A673 (cell line): Measurements from ENCODE around the gene ASZ1. TPM values are rescaled to one million over a fixed set of nuclear protein-coding genes. Genes with fewer than 3 reads are reported as not detected.

ENCODE experiments used
- BruUV-seq: library from RNA; stranded (reverse); fragments of 400-500 nt; replicated peaks from 2 replicates; lab custom pipeline; 2021; lab: Mats Ljungman, UMichigan
- CTCF ChIA-PET: fragments of 300-600 bp; sonication (Branson Sonifier 250); formaldehyde crosslinking; loops from one replicate; lab custom pipeline; 2022; ENCODE audit warnings: antibody characterized with exemption; lab: Charles Lee
- POLR2A ChIA-PET: fragments of 300-600 bp; sonication (Branson Sonifier 250); formaldehyde crosslinking; loops from one replicate; lab custom pipeline; 2022; ENCODE audit warnings: antibody characterized with exemption; ENCODE audit not compliant: low non-redundant PET; lab: Charles Lee
- DNase-seq: peaks from one replicate; pipeline ENCODE4 v3.0.0-alpha.2; 2015; ENCODE audit warnings: low spot score
- H3K27ac ChIP-seq: fragments of 200-600 bp; sonication (generic); 2 replicates; pipeline ENCODE4 v1.5.1; 2016; ENCODE audit warnings: mixed run types, low read depth, mild to moderate bottlenecking, mixed read lengths, antibody characterized with exemption, low read length; ENCODE audit not compliant: poor library complexity, severe bottlenecking
- H3K27me3 ChIP-seq: fragments of 200-600 bp; sonication (generic); replicated peaks from 2 replicates; pipeline ENCODE4 v1.6.1; 2017; ENCODE audit warnings: mixed run types, low read depth, mild to moderate bottlenecking, mixed read lengths, antibody characterized with exemption, low read length; ENCODE audit not compliant: insufficient read depth, poor library complexity
- H3K36me3 ChIP-seq: fragments of 200-600 bp; sonication (generic); 2 replicates; pipeline ENCODE4 v1.6.1; 2016; ENCODE audit warnings: mixed run types, mild to moderate bottlenecking, mixed read lengths, antibody characterized with exemption, low read length; ENCODE audit not compliant: insufficient read depth, poor library complexity, severe bottlenecking
- H3K4me1 ChIP-seq: fragments of 200-600 bp; sonication (generic); 2 replicates; pipeline ENCODE4 v1.6.1; 2017; ENCODE audit warnings: mixed run types, mild to moderate bottlenecking, mixed read lengths, antibody characterized with exemption, low read length; ENCODE audit not compliant: insufficient read depth, poor library complexity, severe bottlenecking
- H3K4me3 ChIP-seq: fragments of 200-600 bp; sonication (generic); 2 replicates; pipeline ENCODE4 v1.5.1; 2016; ENCODE audit warnings: low read depth, mixed run types, mild to moderate bottlenecking, mixed read lengths, low read length; ENCODE audit not compliant: poor library complexity, severe bottlenecking
- H3K9me3 ChIP-seq: fragments of 200-600 bp; sonication (generic); 2 replicates; pipeline ENCODE4 v1.6.1; 2016; ENCODE audit warnings: mixed run types, low read depth, mild to moderate bottlenecking, mixed read lengths, antibody characterized with exemption, low read length; ENCODE audit not compliant: poor library complexity, severe bottlenecking
- CTCF ChIP-seq: fragments of 300-800, 200-600 bp; sonication (generic); conservative IDR thresholded peaks from 2 replicates; pipeline ENCODE4 v1.5.1; 2017; ENCODE audit warnings: low read depth, mild to moderate bottlenecking, antibody characterized with exemption, low read length, moderate library complexity, mixed read lengths
- EZH2 ChIP-seq: fragments of 200-600 bp; sonication (generic); IDR thresholded peaks from 2 replicates; pipeline ENCODE4 v1.6.1; 2017; ENCODE audit warnings: borderline replicate concordance, low read depth, mild to moderate bottlenecking, mixed read lengths, antibody characterized with exemption, low read length; ENCODE audit not compliant: poor library complexity, severe bottlenecking
- intact Hi-C: fragments of 100-400 bp; cut with micrococcal nuclease; formaldehyde crosslinking; loops from one replicate; pipeline ENCODE4 v1.10.0; 2022; ENCODE audit not compliant: unreplicated experiment
- total RNA-seq: library from RNA; stranded (reverse); gene quantifications from 2 replicates; pipeline ENCODE4 v1.2.3, GENCODE V29; 2021

ASZ1 gene
- total RNA-seq, 1 experiment from 2014 or later: not detected

- DNase-seq: peak; percentile 21
- Histone ChIP-seq H3K4me1 (peaks cover 7% of the 10 kb centered on the region), H3K4me3 (peak overlapping the region; percentile 35), H3K36me3 (no peaks in the 10 kb centered on the region), H3K9me3 (no peaks in the 10 kb centered on the region), H3K27ac (no peak overlapping the region), H3K27me3 (peaks cover 79% of the 10 kb centered on the region)
- intact Hi-C loops: no loop called here
- ChIA-PET CTCF (no interaction called here), POLR2A (no interaction called here)
- TF ChIP-seq CTCF (no peak), EZH2 (peak; percentile 51)
- no TSS peak for BruUV-seq
These were observed 103.2 kb downstream of the ASZ1 start for GRCh38 chr7:117323851-117324711.

- Histone ChIP-seq H3K9me3 (no peaks in the 10 kb centered on the region), H3K4me3 (peak overlapping the region; percentile 35), H3K27me3 (peaks cover 85% of the 10 kb centered on the region), H3K27ac (no peak overlapping the region), H3K36me3 (no peaks in the 10 kb centered on the region), H3K4me1 (peaks cover 7% of the 10 kb centered on the region)
- no peak for TF ChIP-seq EZH2
- TF ChIP-seq CTCF: no peak
- no TSS peak for BruUV-seq
- peak; percentile 33 for DNase-seq
- CTCF ChIA-PET: no interaction called here
- intact Hi-C loops: no loop called here
- POLR2A ChIA-PET: no interaction called here
These were observed 103.9 kb downstream of the ASZ1 start for GRCh38 chr7:117323305-117323850.

GRCh38 chr7:117322741-117323304 lies 104.5 kb downstream of the ASZ1 start, which contains the start of gene WNT2:
Gene WNT2 (minus strand): TSS chr7:117323058. CDS start chr7:117322989, 69 bp downstream.
- DNase-seq: peak; percentile 18
- TF ChIP-seq CTCF: no peak
- peak; percentile 82 for TF ChIP-seq EZH2
- no peaks in the 10 kb centered on the region for H3K36me3 ChIP-seq
- BruUV-seq: no TSS peak
- H3K27ac ChIP-seq: no peak within 1 kb of the TSS
- H3K4me3 ChIP-seq: peak within 1 kb of the TSS; percentile 35
- H3K27me3 ChIP-seq: peaks cover 90% of the 10 kb centered on the region
- CTCF ChIA-PET: no interaction called here
- no peaks in the 10 kb centered on the region for H3K9me3 ChIP-seq
- H3K4me1 ChIP-seq: peaks cover 7% of the 10 kb centered on the region
- POLR2A ChIA-PET: no interaction called here
- intact Hi-C loops: no loop called here
